ENCODE data around the gene GPR156.

GRCh38 chr3:120196812-120197211 is 88.2 kb downstream of the GPR156 start:
- TF ChIP-seq, protein P1, sequence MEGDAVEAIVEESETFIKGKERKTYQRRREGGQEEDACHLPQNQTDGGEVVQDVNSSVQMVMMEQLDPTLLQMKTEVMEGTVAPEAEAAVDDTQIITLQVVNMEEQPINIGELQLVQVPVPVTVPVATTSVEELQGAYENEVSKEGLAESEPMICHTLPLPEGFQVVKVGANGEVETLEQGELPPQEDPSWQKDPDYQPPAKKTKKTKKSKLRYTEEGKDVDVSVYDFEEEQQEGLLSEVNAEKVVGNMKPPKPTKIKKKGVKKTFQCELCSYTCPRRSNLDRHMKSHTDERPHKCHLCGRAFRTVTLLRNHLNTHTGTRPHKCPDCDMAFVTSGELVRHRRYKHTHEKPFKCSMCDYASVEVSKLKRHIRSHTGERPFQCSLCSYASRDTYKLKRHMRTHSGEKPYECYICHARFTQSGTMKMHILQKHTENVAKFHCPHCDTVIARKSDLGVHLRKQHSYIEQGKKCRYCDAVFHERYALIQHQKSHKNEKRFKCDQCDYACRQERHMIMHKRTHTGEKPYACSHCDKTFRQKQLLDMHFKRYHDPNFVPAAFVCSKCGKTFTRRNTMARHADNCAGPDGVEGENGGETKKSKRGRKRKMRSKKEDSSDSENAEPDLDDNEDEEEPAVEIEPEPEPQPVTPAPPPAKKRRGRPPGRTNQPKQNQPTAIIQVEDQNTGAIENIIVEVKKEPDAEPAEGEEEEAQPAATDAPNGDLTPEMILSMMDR (IDR thresholded peaks at IDR 0.05), result no peak
- TF ChIP-seq POLR2AphosphoS5 (IDR thresholded peaks at IDR 0.05), result no peak
- no peak for TF ChIP-seq POLR2A (IDR thresholded peaks at IDR 0.05)
- TF ChIP-seq EP300 (IDR thresholded peaks at IDR 0.05), result no peak
